Skin of body (tissue), 1 donor: ENCODE measurements around the gene GSTA4. TPM values are rescaled to one million over a fixed set of nuclear protein-coding genes. Genes with fewer than 3 reads are reported as not detected.

Experiments
- total RNA-seq: library from RNA; depleted of rRNA; stranded (reverse); fragments of >200 nt; gene quantifications from one replicate; pipeline ENCODE4 v1.2.3, GENCODE V29; 2014

Gene GSTA4
- total RNA-seq, 1 donor from 2014 or later: 47.8 TPM

Other genes starting within 250 kb of the GSTA4 start
- not detected for gene GSTA2, start 231.8 kb downstream of the GSTA4 start, total RNA-seq
- not detected for gene GSTA1, start 191.5 kb downstream of the GSTA4 start, total RNA-seq
- not detected for gene GSTA5, start 154.5 kb downstream of the GSTA4 start, total RNA-seq
- gene GSTA3, start 85.6 kb downstream of the GSTA4 start, total RNA-seq: 0.39 TPM
- 13.0 TPM for gene CILK1, start 66.5 kb upstream of the GSTA4 start, total RNA-seq
- 46.7 TPM for gene FBXO9, start 70.1 kb upstream of the GSTA4 start, total RNA-seq
- not detected for gene GCM1, start 153.6 kb upstream of the GSTA4 start, total RNA-seq